K562 (cell line): ENCODE results near the gene TPD52L2. TPM values are rescaled to one million over a fixed set of nuclear protein-coding genes. Genes with fewer than 3 reads are reported as not detected.

Source experiments
- CBX8 ChIP-seq: fragments of 200-600 bp; sonication (generic); IDR thresholded peaks from 2 replicates; pipeline ENCODE4 v1.6.1; 2012; ENCODE audit warnings: borderline replicate concordance, mixed run types, low read depth, mild to moderate bottlenecking, moderate library complexity, mixed read lengths, low read length, control low read depth, inconsistent platforms; ENCODE audit not compliant: poor library complexity, severe bottlenecking; ENCODE audit errors: extremely low read depth
- CREB3 ChIP-seq: fragments of 450-650 bp; conservative IDR thresholded peaks from 2 replicates; pipeline ENCODE4 v1.6.1; 2016; ENCODE audit warnings: missing genetic modification characterization, low read depth, mild to moderate bottlenecking, missing compliant biosample characterization, moderate library complexity
- ETV1 ChIP-seq: fragments of 450-650 bp; conservative IDR thresholded peaks from 2 replicates; pipeline ENCODE4 v1.6.1; 2016; ENCODE audit warnings: missing genetic modification characterization, control low read depth, low read depth, missing compliant biosample characterization
- FOXP1 ChIP-seq: sonication (generic); formaldehyde crosslinking; IDR thresholded peaks from 2 replicates; pipeline ENCODE4 v1.8.0; 2022; ENCODE audit warnings: mild to moderate bottlenecking, missing genetic modification reagents
- HDAC6 ChIP-seq: IDR thresholded peaks from 2 replicates; pipeline ENCODE4 v1.6.1; 2012; ENCODE audit warnings: low read depth, mild to moderate bottlenecking, control low read depth, inconsistent platforms, low read length, moderate library complexity
- IFI16 ChIP-seq: fragments of 250-450 bp; sonication (Bioruptor Pico); IDR thresholded peaks from 2 replicates; pipeline ENCODE4 v2.1.2; 2022; ENCODE audit warnings: mild to moderate bottlenecking, inconsistent platforms
- MAFF ChIP-seq: IDR thresholded peaks from 2 replicates; pipeline ENCODE4 v1.6.1; 2012; ENCODE audit warnings: low read length, improper control_type of control experiment
- PBX2 ChIP-seq, 2 experiments: IDR thresholded peaks in 1 of 2; conservative IDR thresholded peaks in 1 of 2; 2 replicates each; pipeline ENCODE4 v1.6.1; 2016; ENCODE audit warnings: low read depth in 2 of 2, mild to moderate bottlenecking in 1 of 2, missing compliant biosample characterization in 1 of 2, missing genetic modification characterization in 1 of 2, moderate library complexity in 1 of 2
- RBM17 ChIP-seq: fragments of 200-400 bp; formaldehyde crosslinking; IDR thresholded peaks from 2 replicates; pipeline ENCODE4 v1.6.1; 2017; ENCODE audit warnings: low read depth, mild to moderate bottlenecking, low read length, borderline replicate concordance
- RNF219 ChIP-seq: fragments of 250-450 bp; sonication (Bioruptor Pico); IDR thresholded peaks from 2 replicates; pipeline ENCODE4 v1.5.0; 2022; ENCODE audit warnings: mild to moderate bottlenecking
- SRF ChIP-seq, 2 experiments: fragments of 250-450, 450-650 bp in 1 of 2; sonication (Bioruptor Pico) in 1 of 2; sonication (generic) in 1 of 2; formaldehyde crosslinking; IDR thresholded peaks; 2 replicates each; pipeline versions ENCODE4 v1.5.0 to v1.5.1; 2020 to 2022; ENCODE audit warnings: mild to moderate bottlenecking in 1 of 2, missing genetic modification reagents in 1 of 2
- TAF7 ChIP-seq: fragments of 450-650 bp; IDR thresholded peaks from 2 replicates; pipeline ENCODE4 v1.6.1; 2016; ENCODE audit warnings: missing genetic modification characterization, missing compliant biosample characterization
- TFAP4 ChIP-seq: sonication (generic); formaldehyde crosslinking; IDR thresholded peaks from 2 replicates; pipeline ENCODE4 v1.8.0; 2022; ENCODE audit warnings: missing genetic modification reagents, mild to moderate bottlenecking, moderate library complexity, borderline replicate concordance
- ZC3H11A ChIP-seq: IDR thresholded peaks from 2 replicates; pipeline ENCODE4 v1.6.1; 2012; ENCODE audit warnings: low read depth, low read length, improper control_type of control experiment
- ZC3H8 ChIP-seq: fragments of 450-650 bp; IDR thresholded peaks from 2 replicates; pipeline ENCODE4 v1.6.1; 2017
- ZNF740 ChIP-seq, 3 experiments: fragments of 200-800 bp in 1 of 3; sonication (Bioruptor generic) in 1 of 3; sonication (generic) in 1 of 3; formaldehyde crosslinking in 1 of 3; IDR thresholded peaks; 2 replicates each; pipeline versions ENCODE4 v1.6.1 to v1.8.0; 2016 to 2022; ENCODE audit warnings: mild to moderate bottlenecking in 2 of 3, missing compliant biosample characterization in 2 of 3, missing genetic modification characterization in 2 of 3, missing genetic modification reagents in 1 of 3
- polyA plus RNA-seq, 8 experiments: library from polyadenylated mRNA; depleted of rRNA in 4 of 8; stranded (reverse) in 5 of 8; unstranded in 3 of 8; fragments of >200 nt; fragmentation: Nextera tagmentation in 2 of 8; fragmentation: Illumina TruSeq in 1 of 8; extraction: Ambion mirVana in 2 of 8; extraction: Trizol in 1 of 8; gene quantifications; 2 replicates each; pipeline versions ENCODE4 v1.2.1 to v1.2.3, GENCODE V29; 2011 to 2014; ENCODE audit warnings: inconsistent platforms in 1 of 8, missing spikeins in 1 of 8
- total RNA-seq, 7 experiments: library from RNA; depleted of rRNA in 6 of 7; stranded (reverse); fragments of >200 nt in 6 of 7; fragmentation: Illumina TruSeq in 2 of 7; extraction: Trizol in 2 of 7; gene quantifications; 2 replicates each; pipeline versions ENCODE4 v1.2.1 to v1.2.3, GENCODE V29; 2011 to 2021; ENCODE audit warnings: low replicate concordance in 1 of 7

The TPD52L2 gene
- total and polyA plus RNA-seq, 9 of the 15 experiments (the other 6 are each of a cell fraction or from before 2014, with no cell fraction given): 1.9 to 117 (median 74.6) TPM

- TF ChIP-seq PBX2 (CRISPR knock-in tag; IDR thresholded peaks at IDR 0.05; ENCODE audit: low read depth): no peak
- no peak for TF ChIP-seq PBX2 (tag; conservative IDR thresholded peaks at IDR 0.05; ENCODE audit: low read depth)
- TF ChIP-seq TAF7: 0 out of 2 replicates have a peak, but pooled peaks have one; percentile 34
- peak in 1 of 2 experiments; percentile 28; a peak in 1 of 4 replicates for TF ChIP-seq SRF (CRISPR knock-in tag; IDR thresholded peaks at IDR 0.05)
- no peak for TF ChIP-seq ZC3H11A
- TF ChIP-seq FOXP1 (CRISPR knock-in tag): no peak
- peak; percentile 88 for TF ChIP-seq TFAP4 (CRISPR knock-in tag)
- no peak for TF ChIP-seq IFI16 (CRISPR knock-in tag)
- TF ChIP-seq CREB3 (tag): no peak
- TF ChIP-seq RBM17: no peak
- peak; percentile 86 for TF ChIP-seq ETV1 (tag)
- TF ChIP-seq HDAC6: no peak
- TF ChIP-seq MAFF: 0 out of 2 replicates have a peak, but pooled peaks have one; percentile 17
- no peak for TF ChIP-seq RNF219 (CRISPR knock-in tag)
- no peak for TF ChIP-seq CBX8
- TF ChIP-seq ZNF740 (CRISPR knock-in tag; IDR thresholded peaks at IDR 0.05): no peak
- no peak for TF ChIP-seq ZNF740 (tag; IDR thresholded peaks at IDR 0.05)
- no peak for TF ChIP-seq ZC3H8
Observed at GRCh38 chr20:63864978-63865640, at the start of gene TPD52L2 (continued).
